Liver (tissue), 9 donors: ENCODE data around the gene SCAMP4. TPM values are rescaled to one million over a fixed set of nuclear protein-coding genes. Genes with fewer than 3 reads are reported as not detected.

ENCODE experiments used
- DNase-seq: peaks from one replicate; pipeline ENCODE4 v3.0.0-alpha.2; 2017; ENCODE audit warnings: low spot score
- H3K27ac ChIP-seq, 2 donors: one replicate each; pipeline ENCODE4 v1.7.0; 2013; ENCODE audit warnings: inconsistent platforms in 2 of 2, low read length in 2 of 2, control low read depth in 1 of 2, low read depth in 1 of 2, mild to moderate bottlenecking in 1 of 2
- H3K27me3 ChIP-seq, 4 donors: one replicate each; pipeline versions ENCODE4 v1.6.1 to v1.7.0; 2013; ENCODE audit warnings: low read length in 3 of 4, inconsistent platforms in 1 of 4, mild to moderate bottlenecking in 1 of 4, moderate library complexity in 1 of 4; ENCODE audit not compliant: control insufficient read depth in 4 of 4, insufficient read depth in 4 of 4
- H3K36me3 ChIP-seq, 4 donors: one replicate each; pipeline versions ENCODE4 v1.6.1 to v1.7.0; 2013; ENCODE audit warnings: low read length in 3 of 4, mild to moderate bottlenecking in 3 of 4, low read depth in 1 of 4, moderate library complexity in 1 of 4; ENCODE audit not compliant: control insufficient read depth in 4 of 4, insufficient read depth in 3 of 4
- H3K4me1 ChIP-seq, 4 donors: one replicate each; pipeline versions ENCODE4 v1.6.1 to v1.7.0; 2013; ENCODE audit warnings: low read length in 3 of 4, mild to moderate bottlenecking in 3 of 4, moderate library complexity in 1 of 4; ENCODE audit not compliant: control insufficient read depth in 4 of 4, insufficient read depth in 4 of 4
- H3K4me3 ChIP-seq, 3 donors: one replicate each; pipeline versions ENCODE4 v1.6.1 to v1.7.0; 2013; ENCODE audit warnings: low read length in 3 of 3, control low read depth in 1 of 3, low read depth in 1 of 3, mild to moderate bottlenecking in 1 of 3
- H3K9ac ChIP-seq, 2 donors: one replicate each; pipeline ENCODE4 v1.7.0; 2013; ENCODE audit warnings: low read length in 2 of 2, mild to moderate bottlenecking in 2 of 2, moderate library complexity in 2 of 2, control low read depth in 1 of 2, low read depth in 1 of 2
- H3K9me3 ChIP-seq, 4 donors: one replicate each; pipeline versions ENCODE4 v1.6.1 to v1.7.0; 2013; ENCODE audit warnings: low read length in 3 of 4; ENCODE audit not compliant: control insufficient read depth in 4 of 4
- EGR1 ChIP-seq, 2 donors: IDR thresholded peaks; 2 replicates each; pipeline ENCODE4 v1.6.1; 2016 to 2018; ENCODE audit warnings: antibody characterized with exemption in 2 of 2, low read depth in 2 of 2
- FOXA1 ChIP-seq: IDR thresholded peaks from 2 replicates; pipeline ENCODE4 v1.6.1; 2016; ENCODE audit warnings: antibody characterized with exemption
- FOXA2 ChIP-seq: IDR thresholded peaks from 2 replicates; pipeline ENCODE4 v1.6.1; 2016; ENCODE audit warnings: antibody characterized with exemption
- GABPA ChIP-seq, 2 donors: IDR thresholded peaks in 1 of 2; conservative IDR thresholded peaks in 1 of 2; 2 replicates each; pipeline ENCODE4 v1.6.1; 2016; ENCODE audit warnings: antibody characterized with exemption in 2 of 2, mild to moderate bottlenecking in 1 of 2, moderate library complexity in 1 of 2
- HNF4A ChIP-seq, 2 donors: conservative IDR thresholded peaks; 2 replicates each; pipeline ENCODE4 v1.6.1; 2016; ENCODE audit warnings: antibody characterized with exemption in 2 of 2, mild to moderate bottlenecking in 2 of 2
- JUND ChIP-seq, 2 donors: IDR thresholded peaks; 2 replicates each; pipeline ENCODE4 v1.6.1; 2016; ENCODE audit warnings: antibody characterized with exemption in 2 of 2
- NR2F2 ChIP-seq: IDR thresholded peaks from 2 replicates; pipeline ENCODE4 v1.6.1; 2016; ENCODE audit warnings: antibody characterized with exemption
- RAD21 ChIP-seq, 2 donors: IDR thresholded peaks; 2 replicates each; pipeline ENCODE4 v1.6.1; 2016; ENCODE audit warnings: antibody characterized with exemption in 2 of 2, mild to moderate bottlenecking in 2 of 2
- RXRA ChIP-seq, 2 donors: IDR thresholded peaks; 2 replicates each; pipeline ENCODE4 v1.6.1; 2017 to 2018; ENCODE audit warnings: antibody characterized with exemption in 2 of 2, mild to moderate bottlenecking in 1 of 2
- SP1 ChIP-seq: IDR thresholded peaks from 2 replicates; pipeline ENCODE4 v1.6.1; 2018; ENCODE audit warnings: antibody characterized with exemption, mild to moderate bottlenecking
- YY1 ChIP-seq: IDR thresholded peaks from 2 replicates; pipeline ENCODE4 v1.6.1; 2016; ENCODE audit warnings: antibody characterized with exemption, mild to moderate bottlenecking
- WGBS: extraction: QIAGEN DNeasy Blood & Tissue Kit; methylation state at CpG from one replicate; pipeline ENCODE4 v1.1.7; 2013; 5-methylcytosine and 5-hydroxymethylcytosine counted together
- polyA plus RNA-seq, 2 donors: library from polyadenylated mRNA; stranded (reverse) in 1 of 2; unstranded in 1 of 2; fragments of 200-250 nt in 1 of 2; fragments of >200 nt in 1 of 2; fragmentation: Nextera tagmentation in 1 of 2; extraction: Ambion mirVana in 1 of 2; gene quantifications; one replicate each; pipeline versions ENCODE4 v1.2.1 to v1.2.3, GENCODE V29; 2013 to 2015
- total RNA-seq, 2 donors: library from RNA; depleted of rRNA; stranded (reverse); fragments of >200 nt; gene quantifications; one replicate each; pipeline ENCODE4 v1.2.3, GENCODE V29; 2014
- TF ChIP-seq, protein P1 (sequence below): IDR thresholded peaks from 2 replicates; pipeline ENCODE4 v1.6.1; 2016; ENCODE audit warnings: antibody characterized with exemption
- TF ChIP-seq, protein P2 (sequence below): IDR thresholded peaks from 2 replicates; pipeline ENCODE4 v1.6.1; 2016; ENCODE audit warnings: antibody characterized with exemption
- TF ChIP-seq, protein P3 (sequence below): fragments of 150-350 bp; IDR thresholded peaks from 2 replicates; pipeline ENCODE4 v1.5.1; 2017; ENCODE audit warnings: improper control_type of control experiment, low read depth, low read length; ENCODE audit not compliant: missing input control
- TF ChIP-seq, protein P4 (sequence below): IDR thresholded peaks from 2 replicates; pipeline ENCODE4 v1.6.1; 2016; ENCODE audit warnings: antibody characterized with exemption
- TF ChIP-seq, protein P5 (sequence below): IDR thresholded peaks from 2 replicates; pipeline ENCODE4 v1.6.1; 2016; ENCODE audit warnings: antibody characterized with exemption, mild to moderate bottlenecking
- donor health status: healthy.
- donor health status: healthy.
- donor health status: healthy.
- donor health status: healthy.
- donor health status: healthy.

SCAMP4 gene
- total and polyA plus RNA-seq, 4 donors = 13.0 to 22.1 (median 16.6) TPM

DNA sequence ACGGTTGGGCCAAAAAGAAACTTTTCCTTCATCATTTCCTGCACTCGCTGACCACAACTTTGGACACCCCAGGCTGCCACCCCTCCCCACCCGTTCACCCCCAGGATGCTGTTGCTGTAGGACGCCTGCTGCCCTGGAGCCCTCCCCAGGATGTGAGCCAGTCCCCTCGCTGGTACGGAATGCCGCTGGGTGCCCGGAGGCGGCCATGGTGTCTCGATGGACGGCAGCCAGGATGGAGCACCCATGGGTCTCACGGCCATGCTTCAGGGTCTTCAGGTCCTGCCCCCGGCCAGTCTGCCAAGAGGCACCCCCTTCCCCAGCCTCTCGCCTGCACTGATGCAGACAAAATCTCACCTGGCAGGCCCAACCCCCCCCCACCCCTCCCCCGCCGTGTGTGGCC is 20.3 kb downstream of the SCAMP4 start:
- Histone ChIP-seq H3K27me3 (no peaks in the 10 kb centered on the region), H3K36me3 (peaks cover 0 to 28% (median 10%) of the 10 kb centered on the region in 4 donors), H3K4me1 (peaks cover 3 to 11% (median 10%) of the 10 kb centered on the region in 4 donors), H3K27ac (no peak overlapping the region), H3K9ac (no peak overlapping the region), H3K9me3 (no peaks in the 10 kb centered on the region), H3K4me3 (no peak overlapping the region)
- TF ChIP-seq, protein P1, sequence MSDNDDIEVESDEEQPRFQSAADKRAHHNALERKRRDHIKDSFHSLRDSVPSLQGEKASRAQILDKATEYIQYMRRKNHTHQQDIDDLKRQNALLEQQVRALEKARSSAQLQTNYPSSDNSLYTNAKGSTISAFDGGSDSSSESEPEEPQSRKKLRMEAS = no peak
- TF ChIP-seq GABPA (IDR thresholded peaks at IDR 0.05 in 1 of 2, conservative IDR thresholded peaks at IDR 0.05 in 1 of 2) = no peak
- no peak for TF ChIP-seq NR2F2
- TF ChIP-seq SP1 = no peak
- TF ChIP-seq YY1 = no peak
- TF ChIP-seq, protein P2, sequence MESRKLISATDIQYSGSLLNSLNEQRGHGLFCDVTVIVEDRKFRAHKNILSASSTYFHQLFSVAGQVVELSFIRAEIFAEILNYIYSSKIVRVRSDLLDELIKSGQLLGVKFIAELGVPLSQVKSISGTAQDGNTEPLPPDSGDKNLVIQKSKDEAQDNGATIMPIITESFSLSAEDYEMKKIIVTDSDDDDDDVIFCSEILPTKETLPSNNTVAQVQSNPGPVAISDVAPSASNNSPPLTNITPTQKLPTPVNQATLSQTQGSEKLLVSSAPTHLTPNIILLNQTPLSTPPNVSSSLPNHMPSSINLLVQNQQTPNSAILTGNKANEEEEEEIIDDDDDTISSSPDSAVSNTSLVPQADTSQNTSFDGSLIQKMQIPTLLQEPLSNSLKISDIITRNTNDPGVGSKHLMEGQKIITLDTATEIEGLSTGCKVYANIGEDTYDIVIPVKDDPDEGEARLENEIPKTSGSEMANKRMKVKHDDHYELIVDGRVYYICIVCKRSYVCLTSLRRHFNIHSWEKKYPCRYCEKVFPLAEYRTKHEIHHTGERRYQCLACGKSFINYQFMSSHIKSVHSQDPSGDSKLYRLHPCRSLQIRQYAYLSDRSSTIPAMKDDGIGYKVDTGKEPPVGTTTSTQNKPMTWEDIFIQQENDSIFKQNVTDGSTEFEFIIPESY = no peak
- no peak for TF ChIP-seq RAD21 (IDR thresholded peaks at IDR 0.05)
- no peak for TF ChIP-seq JUND (IDR thresholded peaks at IDR 0.05)
- TF ChIP-seq FOXA1 = no peak
- TF ChIP-seq, protein P3, sequence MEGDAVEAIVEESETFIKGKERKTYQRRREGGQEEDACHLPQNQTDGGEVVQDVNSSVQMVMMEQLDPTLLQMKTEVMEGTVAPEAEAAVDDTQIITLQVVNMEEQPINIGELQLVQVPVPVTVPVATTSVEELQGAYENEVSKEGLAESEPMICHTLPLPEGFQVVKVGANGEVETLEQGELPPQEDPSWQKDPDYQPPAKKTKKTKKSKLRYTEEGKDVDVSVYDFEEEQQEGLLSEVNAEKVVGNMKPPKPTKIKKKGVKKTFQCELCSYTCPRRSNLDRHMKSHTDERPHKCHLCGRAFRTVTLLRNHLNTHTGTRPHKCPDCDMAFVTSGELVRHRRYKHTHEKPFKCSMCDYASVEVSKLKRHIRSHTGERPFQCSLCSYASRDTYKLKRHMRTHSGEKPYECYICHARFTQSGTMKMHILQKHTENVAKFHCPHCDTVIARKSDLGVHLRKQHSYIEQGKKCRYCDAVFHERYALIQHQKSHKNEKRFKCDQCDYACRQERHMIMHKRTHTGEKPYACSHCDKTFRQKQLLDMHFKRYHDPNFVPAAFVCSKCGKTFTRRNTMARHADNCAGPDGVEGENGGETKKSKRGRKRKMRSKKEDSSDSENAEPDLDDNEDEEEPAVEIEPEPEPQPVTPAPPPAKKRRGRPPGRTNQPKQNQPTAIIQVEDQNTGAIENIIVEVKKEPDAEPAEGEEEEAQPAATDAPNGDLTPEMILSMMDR = no peak
- TF ChIP-seq RXRA (IDR thresholded peaks at IDR 0.05) = no peak
- TF ChIP-seq EGR1 (IDR thresholded peaks at IDR 0.05; ENCODE audit: low read depth in 2 of 2) = no peak
- TF ChIP-seq, protein P4, sequence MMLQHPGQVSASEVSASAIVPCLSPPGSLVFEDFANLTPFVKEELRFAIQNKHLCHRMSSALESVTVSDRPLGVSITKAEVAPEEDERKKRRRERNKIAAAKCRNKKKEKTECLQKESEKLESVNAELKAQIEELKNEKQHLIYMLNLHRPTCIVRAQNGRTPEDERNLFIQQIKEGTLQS = no peak
- TF ChIP-seq FOXA2 = no peak
- TF ChIP-seq, protein P5, sequence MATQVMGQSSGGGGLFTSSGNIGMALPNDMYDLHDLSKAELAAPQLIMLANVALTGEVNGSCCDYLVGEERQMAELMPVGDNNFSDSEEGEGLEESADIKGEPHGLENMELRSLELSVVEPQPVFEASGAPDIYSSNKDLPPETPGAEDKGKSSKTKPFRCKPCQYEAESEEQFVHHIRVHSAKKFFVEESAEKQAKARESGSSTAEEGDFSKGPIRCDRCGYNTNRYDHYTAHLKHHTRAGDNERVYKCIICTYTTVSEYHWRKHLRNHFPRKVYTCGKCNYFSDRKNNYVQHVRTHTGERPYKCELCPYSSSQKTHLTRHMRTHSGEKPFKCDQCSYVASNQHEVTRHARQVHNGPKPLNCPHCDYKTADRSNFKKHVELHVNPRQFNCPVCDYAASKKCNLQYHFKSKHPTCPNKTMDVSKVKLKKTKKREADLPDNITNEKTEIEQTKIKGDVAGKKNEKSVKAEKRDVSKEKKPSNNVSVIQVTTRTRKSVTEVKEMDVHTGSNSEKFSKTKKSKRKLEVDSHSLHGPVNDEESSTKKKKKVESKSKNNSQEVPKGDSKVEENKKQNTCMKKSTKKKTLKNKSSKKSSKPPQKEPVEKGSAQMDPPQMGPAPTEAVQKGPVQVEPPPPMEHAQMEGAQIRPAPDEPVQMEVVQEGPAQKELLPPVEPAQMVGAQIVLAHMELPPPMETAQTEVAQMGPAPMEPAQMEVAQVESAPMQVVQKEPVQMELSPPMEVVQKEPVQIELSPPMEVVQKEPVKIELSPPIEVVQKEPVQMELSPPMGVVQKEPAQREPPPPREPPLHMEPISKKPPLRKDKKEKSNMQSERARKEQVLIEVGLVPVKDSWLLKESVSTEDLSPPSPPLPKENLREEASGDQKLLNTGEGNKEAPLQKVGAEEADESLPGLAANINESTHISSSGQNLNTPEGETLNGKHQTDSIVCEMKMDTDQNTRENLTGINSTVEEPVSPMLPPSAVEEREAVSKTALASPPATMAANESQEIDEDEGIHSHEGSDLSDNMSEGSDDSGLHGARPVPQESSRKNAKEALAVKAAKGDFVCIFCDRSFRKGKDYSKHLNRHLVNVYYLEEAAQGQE = no peak
- TF ChIP-seq HNF4A (conservative IDR thresholded peaks at IDR 0.05) = no peak
- DNase-seq = no peak
- 94% methylated on average over 16 of the region's 16 CpGs for WGBS
